Testis (tissue), 3 donors: ENCODE data around the gene HSFX1. TPM values are rescaled to one million over a fixed set of nuclear protein-coding genes. Genes with fewer than 3 reads are reported as not detected.
"Not testable (repeated sequence)": the region's sequence is repeated elsewhere in the genome, so short reads cannot be mapped to it uniquely, and the experiment has no call there.

Source experiments
- DNase-seq: peaks from one replicate; pipeline ENCODE4 v3.0.0-alpha.2; 2019
- H3K27ac ChIP-seq, 2 donors: fragments of 200-600 bp; sonication (generic); one replicate each; pipeline ENCODE4 v1.5.1; 2019
- H3K27me3 ChIP-seq: fragments of 200-600 bp; sonication (generic); one replicate; pipeline ENCODE4 v1.5.1; 2019
- H3K36me3 ChIP-seq: fragments of 200-600 bp; sonication (generic); one replicate; pipeline ENCODE4 v1.5.1; 2017; ENCODE audit warnings: low read depth; ENCODE audit errors: missing control alignments
- H3K4me1 ChIP-seq: fragments of 200-600 bp; sonication (generic); one replicate; pipeline ENCODE4 v1.5.1; 2019
- H3K4me3 ChIP-seq, 2 donors: fragments of 200-600 bp; sonication (generic); one replicate each; pipeline ENCODE4 v1.5.1; 2017 to 2019
- H3K9me3 ChIP-seq: fragments of 200-600 bp; sonication (generic); one replicate; pipeline ENCODE4 v1.5.1; 2017
- CTCF ChIP-seq, 3 experiments: fragments of 450-650 bp in 2 of 3; fragments of 200-600 bp in 1 of 3; sonication (generic) in 1 of 3; IDR thresholded peaks; one replicate each; pipeline ENCODE4 v1.5.1; 2016 to 2019; ENCODE audit warnings: antibody characterized with exemption in 3 of 3, mild to moderate bottlenecking in 2 of 3, moderate library complexity in 1 of 3
- POLR2A ChIP-seq: fragments of 450-650 bp; IDR thresholded peaks from one replicate; pipeline ENCODE4 v1.6.1; 2017; ENCODE audit warnings: antibody characterized with exemption, mild to moderate bottlenecking, moderate library complexity
- WGBS, 2 donors: methylation state at CpG; one replicate each; pipeline ENCODE4 v1.1.5; 2018; 5-methylcytosine and 5-hydroxymethylcytosine counted together
- intact Hi-C: fragments of 100-400 bp; cut with DNase I; formaldehyde crosslinking; loops from one replicate; pipeline ENCODE4 v1.15.1; 2023; ENCODE audit warnings: low total_unique reads
- polyA plus RNA-seq: library from polyadenylated mRNA; stranded (reverse); fragments of 350-450 nt; fragmentation: Illumina TruSeq; extraction: RNeasy Lipid Tissue Mini Kit (QIAGEN cat#74804); gene quantifications from one replicate; pipeline ENCODE4 v1.2.3, GENCODE V29; 2014; ENCODE audit warnings: low read depth, low replicate concordance; ENCODE audit not compliant: insufficient read depth
- total RNA-seq, 2 donors: library from RNA; depleted of rRNA; stranded (reverse); fragments of >200 nt; gene quantifications; one replicate each; pipeline ENCODE4 v1.2.3, GENCODE V29; 2016

HSFX1 gene
- total and polyA plus RNA-seq, 3 donors from 2014 or later: 1.3 to 9.8 (median 4.0) TPM

- intact Hi-C loops, H3K36me3 ChIP-seq, H3K27me3 ChIP-seq, DNase-seq, H3K4me1 ChIP-seq, H3K4me3 ChIP-seq, H3K27ac ChIP-seq, H3K9me3 ChIP-seq: not testable (repeated sequence)
- no CpG with 5 or more reads among the region's 1 CpG for WGBS, 2 donors
Measured at GRCh38 chrX:149795531-149795930, 21.7 kb downstream of the HSFX1 start.

DNA sequence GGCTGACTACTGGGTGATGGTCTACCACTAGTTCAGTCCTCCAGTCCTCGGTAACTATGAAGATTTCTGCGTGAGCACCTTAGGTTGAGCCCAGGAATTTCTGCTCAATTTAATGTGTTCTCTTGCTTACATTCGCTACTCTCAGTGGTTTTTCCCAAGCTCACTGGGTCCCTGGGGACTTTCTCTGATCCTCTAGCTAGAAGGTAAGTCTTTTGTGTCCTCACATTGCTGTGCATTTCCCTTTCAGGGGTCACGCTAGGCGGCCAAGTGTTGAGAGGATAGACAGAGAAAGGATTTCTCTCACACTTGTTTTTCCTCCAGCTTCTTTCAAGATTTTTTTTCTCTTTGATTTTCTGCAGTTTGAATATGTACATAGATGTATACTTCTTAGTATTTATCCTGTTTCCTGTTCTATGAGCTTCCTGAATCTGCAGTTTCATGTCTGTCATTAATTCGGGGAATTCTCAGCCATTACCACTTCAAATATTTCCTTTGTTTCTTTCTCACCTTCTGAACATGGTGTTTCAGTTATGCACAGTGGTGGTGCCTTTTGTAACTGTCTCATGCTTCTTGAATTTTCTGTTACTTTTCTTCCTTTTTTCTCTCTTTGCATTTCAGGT, 25.3 kb downstream of the HSFX1 start:
- Histone ChIP-seq H3K4me3 (no peak overlapping the region), H3K27ac (no peak overlapping the region), H3K9me3 (no peaks in the 10 kb centered on the region), H3K4me1 (no peaks in the 10 kb centered on the region), H3K27me3 (no peaks in the 10 kb centered on the region), H3K36me3 (no peaks in the 10 kb centered on the region)
- intact Hi-C loops: no loop called here
- no peak for DNase-seq
- TF ChIP-seq POLR2A (no peak), CTCF (IDR thresholded peaks at IDR 0.05) (no peak)
- WGBS, 2 donors: 87 to 93% methylated on average over 6 of the region's 6 CpGs

DNA sequence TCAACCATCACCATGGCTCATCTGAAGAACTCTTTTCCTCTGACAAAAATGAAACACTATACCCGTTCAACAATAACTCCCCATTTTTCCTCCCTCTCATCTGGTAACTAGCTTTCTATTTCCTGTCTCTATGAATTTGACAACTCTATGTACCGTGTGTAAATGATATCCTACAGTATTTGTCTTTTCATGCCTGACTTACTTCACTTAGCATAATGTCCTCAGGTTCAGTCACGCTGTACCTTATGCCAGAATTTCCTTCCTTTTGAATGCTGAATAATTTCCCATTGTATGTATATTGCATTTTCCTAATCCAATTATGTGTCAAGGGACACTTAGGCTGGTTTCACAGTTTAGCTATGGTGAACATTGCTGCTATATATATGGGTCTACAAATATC, 26.1 kb downstream of the HSFX1 start:
- H3K4me1 ChIP-seq: no peaks in the 10 kb centered on the region
- no peak overlapping the region for H3K4me3 ChIP-seq
- H3K9me3 ChIP-seq: no peaks in the 10 kb centered on the region
- H3K27ac ChIP-seq: no peak overlapping the region
- intact Hi-C loops: no loop called here
- TF ChIP-seq CTCF (IDR thresholded peaks at IDR 0.05): no peak
- no peaks in the 10 kb centered on the region for H3K27me3 ChIP-seq
- no peaks in the 10 kb centered on the region for H3K36me3 ChIP-seq
- 73 to 87% methylated on average over 3 of the region's 3 CpGs for WGBS, 2 donors
- DNase-seq: no peak

DNA sequence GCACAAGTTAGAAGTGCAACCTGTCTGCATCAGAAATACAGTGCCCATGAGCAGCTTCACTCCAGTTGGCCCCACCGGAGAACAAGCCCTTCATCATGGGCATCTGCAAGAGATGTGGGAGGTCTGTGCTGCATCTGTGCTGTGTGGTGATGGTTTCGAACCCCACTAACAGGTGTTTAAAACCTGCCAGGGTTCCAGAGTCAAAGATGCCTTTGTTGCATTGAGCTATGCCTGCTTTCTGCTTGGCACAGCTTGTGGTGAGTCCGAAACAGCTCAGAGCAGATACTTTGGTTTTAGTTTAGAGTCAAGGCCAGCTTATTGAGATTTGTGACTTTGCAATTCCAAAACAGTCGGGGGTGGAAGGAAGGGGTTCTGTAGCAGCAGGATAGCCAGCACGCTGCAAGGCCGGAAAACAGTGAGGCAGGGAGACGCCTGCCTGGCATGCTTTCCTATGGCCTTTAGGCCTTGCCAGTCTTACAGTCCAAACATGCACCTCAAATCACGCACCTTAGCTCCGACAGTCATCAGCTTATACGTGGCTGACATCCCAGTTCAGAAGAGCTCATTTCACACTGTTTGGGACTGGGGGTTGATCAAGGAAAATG, 29.7 kb downstream of the HSFX1 start:
- Histone ChIP-seq H3K4me1 (no peaks in the 10 kb centered on the region), H3K36me3 (no peaks in the 10 kb centered on the region), H3K27me3 (no peaks in the 10 kb centered on the region), H3K4me3 (no peak overlapping the region), H3K9me3 (no peaks in the 10 kb centered on the region), H3K27ac (no peak overlapping the region)
- TF ChIP-seq CTCF (IDR thresholded peaks at IDR 0.05) (no peak), POLR2A (no peak)
- intact Hi-C loops: no loop called here
- no peak for DNase-seq
- 88 to 90% methylated on average over 8 to 10 of the region's 10 CpGs for WGBS, 2 donors

GRCh38 chrX:149804102-149804501, 30.2 kb downstream of the HSFX1 start:
- H3K36me3 ChIP-seq: no peaks in the 10 kb centered on the region
- DNase-seq: no peak
- no peaks in the 10 kb centered on the region for H3K27me3 ChIP-seq
- no peak overlapping the region for H3K27ac ChIP-seq
- TF ChIP-seq CTCF (IDR thresholded peaks at IDR 0.05): no peak
- no peak for TF ChIP-seq POLR2A
- no peak overlapping the region for H3K4me3 ChIP-seq
- 84 to 91% methylated on average over 6 of the region's 6 CpGs for WGBS, 2 donors
- H3K4me1 ChIP-seq: no peaks in the 10 kb centered on the region
- intact Hi-C loops: no loop called here
- H3K9me3 ChIP-seq: no peaks in the 10 kb centered on the region
